Activated T-cell treated with anti-CD3 and anti-CD28 coated beads, Interleukin-2, amount 50 U/mL, for 4 hours (primary cell): ENCODE data around the gene TOMM5. TPM values are rescaled to one million over a fixed set of nuclear protein-coding genes. Genes with fewer than 3 reads are reported as not detected.

Source experiments
- ATAC-seq, 2 donors: fragments of 200-7000 bp; cut with Tn5 transposase; one replicate each; pipeline ENCODE4 v1.10.0; 2021
- DNase-seq: peaks from one replicate; pipeline ENCODE4 v3.0.0-alpha.2; 2020
- H3K27me3 Mint-ChIP-seq: one replicate; pipeline ENCODE4 v1.8.0; 2021; ENCODE audit warnings: low read depth, mixed read lengths
- H3K36me3 Mint-ChIP-seq: one replicate; pipeline ENCODE4 v1.8.0; 2022; ENCODE audit warnings: mixed read lengths; ENCODE audit not compliant: insufficient read depth
- H3K4me1 Mint-ChIP-seq: one replicate; pipeline ENCODE4 v1.8.0; 2021; ENCODE audit warnings: low read depth, mixed read lengths
- H3K4me3 Mint-ChIP-seq: one replicate; pipeline ENCODE4 v1.8.0; 2021; ENCODE audit warnings: mild to moderate bottlenecking, moderate library complexity, mixed read lengths
- H3K9me3 Mint-ChIP-seq: one replicate; pipeline ENCODE4 v1.8.0; 2021; ENCODE audit warnings: mixed read lengths
- total RNA-seq, 3 donors: library from RNA; stranded (reverse); gene quantifications; one replicate each; pipeline ENCODE4 v1.2.1, GENCODE V29; 2021

TOMM5 gene
- total RNA-seq, 3 donors from 2014 or later, result 212 to 235 (median 212) TPM

DNA sequence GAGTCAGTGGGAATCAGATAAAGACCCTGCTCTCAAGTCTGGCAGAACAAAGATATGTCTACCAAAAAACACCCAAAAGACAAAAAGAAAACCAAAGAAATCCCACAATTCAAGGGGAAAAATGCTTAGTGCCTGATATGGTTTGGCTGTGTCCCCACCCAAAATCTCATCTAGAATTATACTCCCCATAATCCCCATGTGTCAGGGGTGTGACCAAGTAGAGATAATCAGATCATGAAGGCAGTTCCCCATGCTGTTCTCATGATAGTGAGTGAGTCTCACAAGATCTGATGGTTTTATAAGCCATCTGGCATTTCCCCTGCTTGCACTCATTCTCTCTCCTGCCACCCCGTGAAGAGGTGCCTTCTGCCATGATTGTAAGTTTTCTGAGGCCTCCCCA lies 29.6 kb downstream of the TOMM5 start:
- no peaks in the 10 kb centered on the region for H3K27me3 Mint-ChIP-seq
- DNase-seq, result no peak
- no peak overlapping the region for H3K4me3 Mint-ChIP-seq
- no peak for ATAC-seq
- H3K9me3 Mint-ChIP-seq, result peaks cover 7% of the 10 kb centered on the region
- peaks cover 14% of the 10 kb centered on the region for H3K36me3 Mint-ChIP-seq
- H3K4me1 Mint-ChIP-seq, result peaks cover 5% of the 10 kb centered on the region

DNA sequence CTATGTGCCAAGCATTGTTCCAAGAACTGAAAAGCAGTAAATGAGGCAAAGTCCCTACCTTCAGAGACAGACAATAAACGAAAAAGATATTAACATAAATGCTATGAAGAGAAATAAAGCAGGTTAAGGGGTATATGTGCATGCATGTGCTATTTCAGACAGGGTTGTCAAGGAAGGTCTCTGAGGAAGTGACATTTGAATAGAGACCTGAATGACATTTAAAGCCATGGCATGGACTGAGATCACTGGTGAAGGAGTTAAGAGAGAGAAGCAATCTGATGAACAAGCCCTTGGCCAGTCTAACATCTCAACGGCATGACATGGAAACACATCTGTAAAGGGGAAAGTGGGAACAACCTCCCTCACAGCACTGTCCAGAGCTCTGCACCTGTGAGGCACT lies 30.7 kb downstream of the TOMM5 start:
- peaks cover 3% of the 10 kb centered on the region for H3K4me1 Mint-ChIP-seq
- H3K4me3 Mint-ChIP-seq, result no peak overlapping the region
- no peaks in the 10 kb centered on the region for H3K27me3 Mint-ChIP-seq
- DNase-seq (no peak), ATAC-seq (no peak)
- H3K9me3 Mint-ChIP-seq, result peaks cover 7% of the 10 kb centered on the region
- H3K36me3 Mint-ChIP-seq, result peaks cover 12% of the 10 kb centered on the region

GRCh38 chr9:37559855-37560592 lies 32.4 kb downstream of the TOMM5 start:
- Mint-ChIP-seq H3K4me3 (no peak overlapping the region), H3K27me3 (no peaks in the 10 kb centered on the region), H3K9me3 (peaks cover 7% of the 10 kb centered on the region), H3K4me1 (peaks cover 3% of the 10 kb centered on the region), H3K36me3 (peaks cover 12% of the 10 kb centered on the region)
- DNase-seq (no peak), ATAC-seq (no peak)

DNA sequence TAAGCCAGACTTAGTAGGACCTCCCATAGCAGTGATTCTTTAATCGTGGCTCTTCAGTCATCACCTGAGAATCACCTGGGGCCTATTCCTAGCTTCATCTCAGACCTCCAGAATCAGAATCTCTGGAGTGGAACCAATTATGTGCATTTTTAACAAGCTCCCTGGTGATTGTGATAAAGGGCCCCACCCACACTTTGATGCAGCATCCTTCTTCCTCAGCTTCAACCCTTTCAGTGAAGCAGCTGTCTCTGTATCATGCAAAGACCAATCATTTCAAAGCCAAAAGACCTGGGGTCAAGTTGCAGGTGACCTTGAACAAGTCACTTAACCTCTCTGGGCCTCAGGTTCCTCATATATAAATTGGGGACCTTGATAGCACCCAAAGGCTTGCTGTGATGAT lies 33.3 kb downstream of the TOMM5 start:
- Mint-ChIP-seq H3K9me3 (peaks cover 7% of the 10 kb centered on the region), H3K4me3 (no peak overlapping the region), H3K27me3 (no peaks in the 10 kb centered on the region), H3K36me3 (peaks cover 12% of the 10 kb centered on the region), H3K4me1 (peaks cover 3% of the 10 kb centered on the region)
- DNase-seq (no peak), ATAC-seq (no peak)

DNA sequence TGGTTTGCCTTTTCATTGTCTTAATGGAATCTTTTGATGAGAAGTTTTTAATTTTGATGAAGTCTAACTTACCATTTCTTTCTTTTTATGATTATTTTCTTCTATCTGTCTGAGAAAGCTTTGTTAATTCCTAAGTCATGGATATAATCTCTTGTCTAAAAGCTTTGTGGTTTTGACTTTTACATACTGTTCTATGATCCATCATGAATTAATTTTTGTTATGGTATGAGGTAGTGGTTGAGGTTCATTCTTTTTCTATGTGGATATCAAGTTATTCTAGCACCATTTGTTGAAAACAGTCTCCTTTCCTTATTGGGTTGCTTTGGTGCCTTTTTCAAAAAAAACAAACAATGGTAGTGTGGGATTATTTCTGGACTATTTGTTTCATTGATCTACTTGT lies 36.6 kb downstream of the TOMM5 start:
- H3K4me3 Mint-ChIP-seq, result no peak overlapping the region

GRCh38 chr9:37554318-37554717 lies 38.1 kb downstream of the TOMM5 start:
- ATAC-seq (no peak), DNase-seq (no peak)
- Mint-ChIP-seq H3K36me3 (peaks cover 2% of the 10 kb centered on the region), H3K4me1 (peaks cover 3% of the 10 kb centered on the region), H3K9me3 (no peaks in the 10 kb centered on the region), H3K27me3 (no peaks in the 10 kb centered on the region), H3K4me3 (no peak overlapping the region)

More for the DNA sequence above, 36.6 kb downstream of the TOMM5 start:
- Mint-ChIP-seq H3K36me3 (peaks cover 2% of the 10 kb centered on the region), H3K9me3 (no peaks in the 10 kb centered on the region), H3K27me3 (no peaks in the 10 kb centered on the region), H3K4me1 (no peaks in the 10 kb centered on the region)
- no peak for ATAC-seq
- DNase-seq, result no peak

DNA sequence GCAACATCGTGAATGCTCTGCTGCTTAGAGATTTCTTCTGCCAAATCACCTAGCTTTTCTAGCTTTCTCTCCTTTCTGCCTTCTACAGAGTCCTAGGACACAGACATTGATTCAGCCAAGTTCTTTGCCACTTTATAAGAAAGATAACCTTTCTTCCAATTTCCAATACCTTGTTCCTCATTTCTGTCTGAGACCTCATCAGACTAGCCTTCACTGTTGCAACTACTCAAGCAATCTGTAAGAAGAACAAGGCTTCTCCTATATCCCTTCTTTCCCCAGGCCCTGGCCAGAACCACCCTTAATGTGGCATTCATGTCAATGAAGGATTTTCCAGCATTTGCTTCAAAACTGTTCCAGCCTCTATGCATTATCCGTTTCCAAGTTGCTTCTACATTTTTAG lies 40.5 kb downstream of the TOMM5 start:
- DNase-seq (no peak), ATAC-seq (no peak)
- no peaks in the 10 kb centered on the region for H3K27me3 Mint-ChIP-seq
- H3K4me3 Mint-ChIP-seq, result no peak overlapping the region
- no peaks in the 10 kb centered on the region for H3K36me3 Mint-ChIP-seq
- H3K4me1 Mint-ChIP-seq, result peaks cover 3% of the 10 kb centered on the region
- no peaks in the 10 kb centered on the region for H3K9me3 Mint-ChIP-seq

DNA sequence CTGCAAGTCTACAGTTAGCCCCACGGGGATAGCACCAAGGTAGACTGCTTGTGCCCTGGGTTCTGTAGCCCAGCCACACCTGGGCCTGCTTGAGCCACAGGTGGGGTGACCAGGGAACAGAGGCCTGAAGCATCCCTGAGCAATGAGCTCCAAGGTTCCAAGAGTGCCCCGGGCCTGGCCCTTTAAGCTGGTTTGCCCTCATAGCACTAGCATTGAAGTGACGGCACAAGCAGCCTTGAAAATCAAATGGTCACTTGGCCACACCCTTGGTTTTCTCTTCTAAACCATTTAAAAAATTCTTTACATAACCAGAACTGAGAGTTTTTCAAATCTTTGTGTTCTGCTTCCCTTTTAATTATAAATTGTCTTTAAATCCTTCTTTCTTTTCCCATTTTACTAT lies 40.9 kb downstream of the TOMM5 start:
- Mint-ChIP-seq H3K27me3 (no peaks in the 10 kb centered on the region), H3K36me3 (no peaks in the 10 kb centered on the region), H3K4me3 (no peak overlapping the region), H3K9me3 (no peaks in the 10 kb centered on the region), H3K4me1 (peaks cover 3% of the 10 kb centered on the region)
- ATAC-seq, result no peak
- no peak for DNase-seq

DNA sequence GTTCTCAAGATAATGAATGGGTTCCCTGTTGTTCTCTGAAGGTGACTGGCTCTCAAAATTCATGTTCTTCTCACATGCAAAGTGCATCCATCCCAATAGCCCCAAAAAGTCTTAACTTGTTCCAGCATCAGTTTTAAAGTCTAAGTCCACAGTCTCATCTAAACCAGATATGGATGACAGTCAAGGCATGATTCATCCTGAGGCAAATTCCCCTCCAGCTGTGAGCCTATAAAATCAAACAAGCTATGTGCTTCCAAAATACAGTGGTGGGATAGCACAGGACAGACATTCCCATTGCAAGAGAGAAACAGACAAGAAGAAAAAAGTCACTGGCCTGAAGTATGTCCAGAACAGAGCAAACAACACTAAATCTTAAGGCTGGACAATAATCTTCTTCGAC lies 41.6 kb downstream of the TOMM5 start:
- no peaks in the 10 kb centered on the region for H3K9me3 Mint-ChIP-seq
- H3K4me3 Mint-ChIP-seq, result no peak overlapping the region
- no peaks in the 10 kb centered on the region for H3K27me3 Mint-ChIP-seq
- ATAC-seq (no peak), DNase-seq (no peak)
- peaks cover 3% of the 10 kb centered on the region for H3K4me1 Mint-ChIP-seq
- no peaks in the 10 kb centered on the region for H3K36me3 Mint-ChIP-seq

- Mint-ChIP-seq H3K36me3 (no peaks in the 10 kb centered on the region), H3K4me1 (peaks cover 3% of the 10 kb centered on the region), H3K4me3 (no peak overlapping the region), H3K9me3 (no peaks in the 10 kb centered on the region), H3K27me3 (no peaks in the 10 kb centered on the region)
- no peak for ATAC-seq
- DNase-seq, result no peak
Measured at GRCh38 chr9:37549527-37549926, 42.9 kb downstream of the TOMM5 start.

DNA sequence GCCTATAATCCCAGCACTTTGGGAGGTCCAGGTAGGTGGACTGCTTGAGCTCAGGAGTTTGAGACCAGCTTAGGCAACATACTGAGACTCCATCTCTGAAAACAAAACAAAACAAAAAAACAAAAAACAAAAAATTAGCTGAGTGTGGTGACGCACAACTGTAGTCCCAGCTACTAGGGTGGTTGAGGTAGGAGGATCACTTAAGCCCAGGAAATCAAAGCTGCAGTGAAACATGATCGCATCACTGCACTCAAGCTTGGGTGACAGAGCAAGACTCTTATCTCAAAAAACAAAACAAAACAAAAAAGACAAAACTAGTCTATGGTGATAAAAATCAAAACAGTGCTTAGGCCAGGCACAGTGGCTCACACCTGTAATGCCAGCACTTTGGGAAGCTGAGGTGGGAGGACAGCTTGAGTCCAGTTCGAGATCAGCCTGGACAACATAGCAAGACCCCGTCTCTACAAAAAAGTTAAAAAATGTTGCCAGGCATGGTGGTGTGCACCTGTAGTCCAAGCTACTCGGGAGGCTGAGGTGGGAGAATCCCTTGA lies 45.0 kb downstream of the TOMM5 start:
- no peak overlapping the region for H3K4me3 Mint-ChIP-seq
- H3K27me3 Mint-ChIP-seq, result no peaks in the 10 kb centered on the region
- H3K36me3 Mint-ChIP-seq, result no peaks in the 10 kb centered on the region
- ATAC-seq (no peak), DNase-seq (no peak)
- H3K9me3 Mint-ChIP-seq, result no peaks in the 10 kb centered on the region
- peaks cover 3% of the 10 kb centered on the region for H3K4me1 Mint-ChIP-seq

DNA sequence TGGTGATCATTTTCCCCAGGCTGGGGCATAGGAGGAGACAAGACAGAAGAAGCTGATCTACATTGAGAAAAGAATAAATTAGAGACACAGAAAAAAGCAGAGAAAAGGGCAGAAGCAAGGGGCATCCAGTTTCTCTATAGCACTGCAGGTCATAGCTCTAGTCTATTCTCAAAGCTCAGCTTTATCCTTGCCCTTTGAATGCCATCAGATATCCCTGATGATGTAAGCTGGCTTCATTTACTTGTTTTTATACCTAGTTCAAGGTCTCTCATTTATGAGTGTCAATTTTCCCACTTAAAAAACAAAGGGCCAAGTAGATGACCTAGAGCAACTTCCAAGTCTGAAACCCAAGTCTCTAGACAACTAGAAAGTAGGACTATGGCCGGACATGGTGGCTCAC lies 48.9 kb downstream of the TOMM5 start:
- no peak overlapping the region for H3K4me3 Mint-ChIP-seq
- H3K27me3 Mint-ChIP-seq, result no peaks in the 10 kb centered on the region
- H3K4me1 Mint-ChIP-seq, result no peaks in the 10 kb centered on the region
- peaks cover 3% of the 10 kb centered on the region for H3K36me3 Mint-ChIP-seq
- H3K9me3 Mint-ChIP-seq, result no peaks in the 10 kb centered on the region
- ATAC-seq (no peak), DNase-seq (no peak)

- Mint-ChIP-seq H3K4me3 (no peak overlapping the region), H3K27me3 (no peaks in the 10 kb centered on the region), H3K36me3 (peaks cover 3% of the 10 kb centered on the region), H3K9me3 (no peaks in the 10 kb centered on the region), H3K4me1 (no peaks in the 10 kb centered on the region)
- no peak for ATAC-seq
- no peak for DNase-seq
Measured at GRCh38 chr9:37542895-37543294, 49.5 kb downstream of the TOMM5 start.

DNA sequence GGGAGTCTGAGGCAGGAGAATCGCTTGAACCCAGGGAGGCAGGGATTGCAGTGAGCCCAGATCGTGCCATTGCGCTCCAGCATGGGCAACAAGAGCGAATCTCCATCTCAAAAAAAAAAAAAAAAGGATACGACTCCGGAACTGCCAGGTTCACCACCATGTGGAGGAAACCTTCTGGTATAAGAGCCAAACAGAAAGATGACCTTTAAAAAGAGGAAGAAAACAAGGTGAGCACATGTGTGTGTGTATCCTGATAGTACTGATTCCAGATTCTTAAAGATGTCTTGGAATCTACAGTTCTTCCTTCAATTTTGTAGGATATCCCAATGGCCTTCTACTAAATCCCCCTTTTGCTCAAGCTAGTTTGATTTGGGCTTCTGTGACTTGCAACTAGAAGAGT lies 49.9 kb downstream of the TOMM5 start:
- Mint-ChIP-seq H3K27me3 (no peaks in the 10 kb centered on the region), H3K4me3 (no peak overlapping the region), H3K4me1 (no peaks in the 10 kb centered on the region), H3K9me3 (no peaks in the 10 kb centered on the region), H3K36me3 (peaks cover 3% of the 10 kb centered on the region)
- no peak for DNase-seq
- ATAC-seq, result no peak

DNA sequence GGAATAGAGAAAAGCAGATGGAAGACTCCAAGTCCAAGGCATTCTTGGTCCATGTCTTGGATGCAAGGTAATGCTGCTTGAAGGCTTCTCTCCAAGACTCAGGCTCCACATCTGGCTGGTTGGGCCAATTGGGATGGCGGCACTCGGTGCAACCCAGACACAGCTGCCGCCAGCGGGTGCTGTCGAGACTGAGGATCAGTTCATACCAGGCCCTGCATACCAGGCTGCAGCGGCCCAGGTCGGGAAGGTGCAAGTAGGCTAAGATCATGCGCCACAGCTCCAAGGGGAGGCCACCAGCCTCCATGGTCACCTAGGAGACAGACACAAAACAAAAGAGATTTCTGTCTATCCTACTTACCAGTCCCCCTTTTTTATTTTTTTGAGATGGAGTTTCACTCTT lies 50.9 kb downstream of the TOMM5 start:
- no peak overlapping the region for H3K4me3 Mint-ChIP-seq

More for the DNA sequence above, 50.9 kb downstream of the TOMM5 start:
- no peak for ATAC-seq
- Mint-ChIP-seq H3K36me3 (peaks cover 3% of the 10 kb centered on the region), H3K4me1 (no peaks in the 10 kb centered on the region), H3K27me3 (no peaks in the 10 kb centered on the region), H3K9me3 (no peaks in the 10 kb centered on the region)
- DNase-seq, result no peak
